H1 (cell line): ENCODE results near the gene FAM219A. TPM values are rescaled to one million over a fixed set of nuclear protein-coding genes. Genes with fewer than 3 reads are reported as not detected.

Experiments used
- CBX5 ChIP-seq: fragments of 300-800, 300-1000 bp; sonication (generic); IDR thresholded peaks from 2 replicates; pipeline ENCODE4 v1.7.1; 2016; ENCODE audit warnings: antibody characterized with exemption, low read length, low read depth
- KDM1A ChIP-seq: fragments of 200-600, 300-600 bp; sonication (generic); IDR thresholded peaks from 2 replicates; pipeline ENCODE4 v1.7.1; 2016; ENCODE audit warnings: mild to moderate bottlenecking, low read length, borderline replicate concordance
- RXRA ChIP-seq: IDR thresholded peaks from 2 replicates; pipeline ENCODE4 v1.6.1; 2011; ENCODE audit warnings: low read depth, mild to moderate bottlenecking, low read length, moderate library complexity; ENCODE audit not compliant: insufficient read depth
- polyA plus RNA-seq, 7 experiments: library from polyadenylated mRNA; depleted of rRNA in 3 of 7; stranded (reverse) in 5 of 7; unstranded in 2 of 7; fragments of >200 nt in 5 of 7; fragments of 200-250 nt in 2 of 7; gene quantifications; 1 replicate in 5 of 7; 2 replicates in 1 of 7; 4 replicates in 1 of 7; pipeline versions ENCODE4 v1.2.1 to v1.2.3, GENCODE V29; 2011 to 2013; ENCODE audit warnings: missing spikeins in 2 of 7, mixed read lengths in 2 of 7
- total RNA-seq: library from RNA; stranded (reverse); fragmentation: NEBNext Ultra II Directional; extraction: Animal tissue kit (Norgen Biotek cat#: 25700); gene quantifications from 2 replicates; pipeline ENCODE4 v1.2.1, GENCODE V29; 2021

The FAM219A gene
- total and polyA plus RNA-seq, 2 of the 8 experiments (the other 6 are each of a cell fraction or from before 2014, with no cell fraction given) = 7.7 to 10.4 TPM

DNA sequence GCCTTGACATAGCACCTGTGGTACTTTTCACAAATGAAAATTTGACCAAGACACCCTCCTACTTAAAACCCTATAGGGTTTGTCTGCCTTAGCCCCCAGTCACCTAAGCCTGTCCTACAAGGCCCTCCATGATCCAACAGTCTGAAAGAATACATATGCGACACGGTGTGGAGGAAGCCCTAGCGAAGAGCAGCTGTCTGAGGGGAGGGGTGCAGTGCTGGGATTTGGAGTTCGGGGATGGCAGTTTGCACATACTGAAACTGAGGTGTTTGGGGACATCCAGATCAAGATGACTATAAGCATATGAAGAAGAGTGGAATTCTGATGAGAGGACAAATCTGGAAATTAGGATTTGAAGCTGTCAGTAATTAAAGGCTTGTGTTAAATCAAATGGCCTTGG, 74.5 kb downstream of the FAM219A start (continued):
- TF ChIP-seq RXRA (no peak), KDM1A (no peak), CBX5 (no peak)
